Lower leg skin (tissue), 4 donors: ENCODE measurements around the gene STAT2. TPM values are rescaled to one million over a fixed set of nuclear protein-coding genes. Genes with fewer than 3 reads are reported as not detected.
A peak's percentile ranks its signal among the peaks of the same experiment; 100 is the strongest.

Source experiments
- DNase-seq, 2 donors: peaks; one replicate each; pipeline ENCODE4 v3.0.0-alpha.2; 2019; ENCODE audit warnings: low spot score in 2 of 2
- H3K4me3 ChIP-seq: fragments of 200-600 bp; sonication (generic); 2 replicates; pipeline ENCODE4 v1.5.1; 2017; ENCODE audit warnings: mild to moderate bottlenecking, low read depth; ENCODE audit not compliant: poor library complexity, severe bottlenecking
- POLR2A ChIP-seq, 2 donors: fragments of 450-650 bp; IDR thresholded peaks; one replicate each; pipeline ENCODE4 v1.6.1; 2016 to 2017; ENCODE audit warnings: antibody characterized with exemption in 2 of 2, mild to moderate bottlenecking in 1 of 2, moderate library complexity in 1 of 2
- WGBS, 2 donors: methylation state at CpG; one replicate each; pipeline ENCODE4 v1.1.5; 2018; 5-methylcytosine and 5-hydroxymethylcytosine counted together
- intact Hi-C: fragments of 100-400 bp; cut with DNase I; formaldehyde crosslinking; loops from one replicate; pipeline ENCODE4 v1.15.0; 2023; ENCODE audit warnings: low total_unique reads
- total RNA-seq, 4 donors: library from RNA; depleted of rRNA; stranded (reverse); fragments of >200 nt; gene quantifications; one replicate each; pipeline ENCODE4 v1.1.0, GENCODE V29; 2016
- TF ChIP-seq, protein P1 (sequence below), 3 donors: fragments of 450-650 bp; IDR thresholded peaks; one replicate each; pipeline ENCODE4 v1.5.1; 2016; ENCODE audit warnings: antibody characterized with exemption in 3 of 3, mild to moderate bottlenecking in 3 of 3, moderate library complexity in 2 of 3

STAT2 gene
- total RNA-seq, 4 donors from 2014 or later, result 60.8 to 98.4 (median 92.5) TPM

DNA sequence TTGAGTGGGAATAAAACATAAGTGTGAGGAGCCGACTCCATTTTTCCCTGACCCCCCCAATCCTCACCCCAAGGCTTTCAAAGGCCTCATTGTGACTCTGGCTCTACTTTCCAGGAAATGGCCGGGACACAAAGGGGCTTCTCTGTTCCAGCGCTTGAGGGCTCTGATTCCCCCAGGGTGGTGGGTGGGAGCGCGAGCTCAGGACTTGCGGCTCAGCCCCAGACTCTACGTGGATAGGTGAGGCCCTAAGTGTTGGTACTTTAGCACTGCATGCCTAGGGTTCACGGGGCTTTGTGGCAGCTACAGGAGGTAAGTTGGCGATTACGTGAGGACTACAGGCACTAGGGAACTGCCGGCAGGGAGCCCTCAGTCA lies 44.7 kb downstream of the STAT2 start:
- TF ChIP-seq, protein P1, sequence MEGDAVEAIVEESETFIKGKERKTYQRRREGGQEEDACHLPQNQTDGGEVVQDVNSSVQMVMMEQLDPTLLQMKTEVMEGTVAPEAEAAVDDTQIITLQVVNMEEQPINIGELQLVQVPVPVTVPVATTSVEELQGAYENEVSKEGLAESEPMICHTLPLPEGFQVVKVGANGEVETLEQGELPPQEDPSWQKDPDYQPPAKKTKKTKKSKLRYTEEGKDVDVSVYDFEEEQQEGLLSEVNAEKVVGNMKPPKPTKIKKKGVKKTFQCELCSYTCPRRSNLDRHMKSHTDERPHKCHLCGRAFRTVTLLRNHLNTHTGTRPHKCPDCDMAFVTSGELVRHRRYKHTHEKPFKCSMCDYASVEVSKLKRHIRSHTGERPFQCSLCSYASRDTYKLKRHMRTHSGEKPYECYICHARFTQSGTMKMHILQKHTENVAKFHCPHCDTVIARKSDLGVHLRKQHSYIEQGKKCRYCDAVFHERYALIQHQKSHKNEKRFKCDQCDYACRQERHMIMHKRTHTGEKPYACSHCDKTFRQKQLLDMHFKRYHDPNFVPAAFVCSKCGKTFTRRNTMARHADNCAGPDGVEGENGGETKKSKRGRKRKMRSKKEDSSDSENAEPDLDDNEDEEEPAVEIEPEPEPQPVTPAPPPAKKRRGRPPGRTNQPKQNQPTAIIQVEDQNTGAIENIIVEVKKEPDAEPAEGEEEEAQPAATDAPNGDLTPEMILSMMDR (IDR thresholded peaks at IDR 0.05), result no peak
- TF ChIP-seq POLR2A (IDR thresholded peaks at IDR 0.05), result no peak
- WGBS, 2 donors, result 0% methylated on average over 7 to 11 of the region's 11 CpGs
- intact Hi-C loops, result no loop called here
- H3K4me3 ChIP-seq, result peak overlapping the region; percentile 78
- DNase-seq, result no peak

DNA sequence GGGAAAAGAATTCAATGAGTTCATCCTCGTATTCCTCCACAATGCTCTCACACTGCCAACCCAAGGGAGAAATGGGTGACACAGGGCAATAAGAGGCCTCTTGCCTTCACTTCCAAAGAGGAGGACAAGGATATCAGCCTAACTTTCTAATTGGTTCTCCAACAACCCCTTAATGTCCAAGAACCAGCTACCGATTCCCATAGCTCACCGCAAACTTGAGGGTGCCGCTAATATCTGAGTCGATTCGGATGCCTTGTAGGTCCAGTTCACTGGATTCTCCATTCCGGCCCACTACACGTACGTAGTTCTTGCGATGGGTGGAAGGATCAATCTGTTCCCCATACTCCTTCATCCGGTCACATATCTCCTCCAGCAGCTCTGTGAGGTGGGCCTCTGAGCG lies 48.9 kb downstream of the STAT2 start:
- no peak for DNase-seq
- intact Hi-C loops, result no loop called here
- no peak for TF ChIP-seq POLR2A (IDR thresholded peaks at IDR 0.05)
- TF ChIP-seq, protein P1 (IDR thresholded peaks at IDR 0.05), result no peak
- 94 to 97% methylated on average over 12 of the region's 12 CpGs for WGBS, 2 donors
- no peak overlapping the region for H3K4me3 ChIP-seq

DNA sequence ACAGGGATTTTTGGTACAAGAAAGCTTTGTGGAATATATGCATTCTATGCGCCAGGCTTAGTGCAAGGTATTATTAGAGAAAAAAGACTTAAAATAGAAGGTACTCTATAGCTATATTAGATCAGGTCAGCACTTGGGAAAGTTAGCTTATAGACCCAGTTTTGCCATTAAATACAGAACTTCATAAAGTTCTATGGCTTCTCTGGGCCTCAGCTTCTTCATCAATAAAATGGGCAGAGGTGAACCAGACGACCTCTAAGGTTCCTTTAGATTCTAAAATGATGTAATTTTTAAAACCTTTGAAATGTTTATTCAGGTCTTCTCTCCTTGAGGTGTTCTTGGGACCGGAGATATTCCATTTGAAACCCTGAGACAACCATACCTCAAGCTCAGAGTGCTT lies 51.2 kb downstream of the STAT2 start:
- no peak overlapping the region for H3K4me3 ChIP-seq
- TF ChIP-seq, protein P1 (IDR thresholded peaks at IDR 0.05), result no peak
- no peak for TF ChIP-seq POLR2A (IDR thresholded peaks at IDR 0.05)
- intact Hi-C loops, result no loop called here
- no peak for DNase-seq
- 88 to 93% methylated on average over 3 of the region's 3 CpGs for whole genome bisulfite sequencing, 2 donors

DNA sequence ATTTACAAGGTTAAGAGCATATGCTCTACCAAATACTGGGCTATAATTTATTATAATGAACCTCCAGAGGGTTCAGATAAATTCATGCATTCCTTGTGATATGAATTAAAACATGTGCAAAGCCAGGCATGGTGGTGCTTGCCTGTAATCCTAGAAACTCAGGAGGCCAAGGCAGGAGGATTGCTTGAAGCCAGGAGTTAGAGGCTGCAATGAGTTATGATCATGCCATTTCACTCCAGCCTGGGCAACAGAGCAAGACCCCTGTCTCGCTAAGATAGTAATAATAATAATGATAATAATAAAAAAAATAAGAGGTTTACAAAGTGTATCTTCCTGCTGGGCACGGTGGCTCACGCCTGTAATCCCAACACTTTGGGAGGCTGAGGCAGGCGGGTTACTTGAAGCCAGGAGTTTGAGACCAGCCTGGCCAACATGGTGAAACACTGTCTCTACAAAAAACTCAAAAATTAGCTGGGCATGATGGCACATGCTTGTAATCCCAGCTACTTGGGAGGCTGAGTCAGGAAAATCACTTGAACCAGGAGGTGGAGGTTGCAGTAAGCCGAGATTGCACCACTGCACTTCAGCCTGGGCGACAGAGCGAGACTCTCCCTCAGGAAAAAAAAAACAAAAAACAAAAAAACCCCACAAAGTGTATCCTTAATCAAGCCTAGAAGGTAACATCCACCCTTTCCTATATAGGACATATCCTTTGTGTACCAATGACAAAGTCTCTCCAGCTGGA lies 52.5 kb downstream of the STAT2 start:
- no peak overlapping the region for H3K4me3 ChIP-seq
- intact Hi-C loops, result no loop called here
- TF ChIP-seq POLR2A (IDR thresholded peaks at IDR 0.05), result no peak
- TF ChIP-seq, protein P1 (IDR thresholded peaks at IDR 0.05), result no peak
- DNase-seq, result no peak
- WGBS, 2 donors, result 87 to 97% methylated on average over 7 of the region's 7 CpGs

DNA sequence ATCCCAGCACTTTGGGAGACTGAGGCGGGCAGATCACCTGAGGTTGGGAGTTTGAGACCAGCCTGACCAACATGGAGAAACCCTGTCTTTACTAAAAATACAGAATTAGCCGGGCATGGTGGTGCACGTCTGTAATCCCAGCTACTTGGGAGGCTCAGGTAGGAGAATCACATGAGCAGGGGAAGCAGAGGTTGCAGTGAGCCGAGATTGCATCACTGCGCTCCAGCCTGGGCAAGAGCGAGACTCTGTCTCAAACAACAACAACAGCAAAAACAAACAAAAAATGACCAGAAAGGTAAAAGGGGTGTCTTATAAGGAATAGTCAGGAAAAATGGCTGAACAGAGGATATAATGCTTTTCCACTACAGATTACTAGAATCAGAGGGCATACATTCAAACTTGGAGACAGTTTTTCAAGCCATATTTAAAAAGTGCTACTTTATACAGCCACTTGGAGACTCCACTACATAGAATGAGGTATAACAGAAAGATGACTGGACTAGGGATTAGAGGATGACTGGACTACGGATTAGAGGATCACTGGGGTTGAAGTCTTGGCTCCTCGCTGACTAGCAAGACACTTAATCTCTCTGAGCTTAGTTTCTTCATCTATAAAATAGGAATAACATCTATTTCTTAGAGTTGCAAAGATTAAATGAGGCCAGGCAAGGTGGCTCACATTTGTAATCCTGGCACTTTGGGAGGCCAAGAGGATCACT lies 54.9 kb downstream of the STAT2 start:
- no peak for DNase-seq
- TF ChIP-seq, protein P1 (IDR thresholded peaks at IDR 0.05), result no peak
- no peak for TF ChIP-seq POLR2A (IDR thresholded peaks at IDR 0.05)
- WGBS, 2 donors, result 91 to 94% methylated on average over 8 of the region's 8 CpGs
- no peak overlapping the region for H3K4me3 ChIP-seq
- intact Hi-C loops, result no loop called here
